ENCODE measurements around the gene EPX. TPM values are rescaled to one million over a fixed set of nuclear protein-coding genes. Genes with fewer than 3 reads are reported as not detected.

EPX gene
- polyA plus RNA-seq, 2 of the 4 experiments (the other 2 are of a cell fraction), result not detected

DNA sequence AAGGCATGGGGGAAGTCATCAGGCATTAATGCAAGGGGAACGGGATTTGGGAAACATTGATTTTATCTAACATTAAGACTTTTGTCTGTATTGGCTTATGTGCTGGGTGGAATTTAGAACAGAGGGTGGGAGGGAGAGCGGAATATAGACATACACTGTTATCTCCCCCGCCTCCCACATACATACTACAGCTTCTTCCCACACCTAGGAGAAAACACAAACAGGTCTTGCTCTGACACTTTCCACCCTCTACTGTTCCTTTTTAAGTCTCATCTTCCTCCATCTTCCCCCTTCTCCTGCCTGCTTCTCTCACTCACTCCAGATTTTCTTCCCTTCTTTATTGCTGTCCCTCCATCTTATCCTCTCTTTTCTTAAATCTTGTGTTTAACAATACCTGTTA, 43.9 kb upstream of the EPX start:
- Histone ChIP-seq H3K27ac (no peak overlapping the region), H3K9me3 (peaks cover 31% of the 10 kb centered on the region), H3K4me2 (no peak overlapping the region), H3K4me3 (no peak overlapping the region), H3K4me1 (no peaks in the 10 kb centered on the region)
- 0 out of 6 replicates have a peak, but pooled peaks of 1 of the 2 experiments have one; percentile 42 for ATAC-seq
- no peak for DNase-seq (ENCODE audit: low read depth in 1 of 2, low spot score in 1 of 2)
- CTCF ChIA-PET, result interaction anchor here (1.4 kb wide), 1 partner anchor 24 kb away, joined by 4 read pairs; no protein-coding TSS in a partner anchor
- 17% methylated on average over 3 of the region's 3 CpGs for WGBS (ENCODE audit: missing lambda C conversion rate)
- POLR2A ChIA-PET, result no interaction called here
- no peak for FAIRE-seq
- TF ChIP-seq MAFK (IDR thresholded peaks at IDR 0.05; ENCODE audit: partially characterized antibody) (no peak), PHF8 (IDR thresholded peaks at IDR 0.05; ENCODE audit: borderline replicate concordance, low read depth) (no peak), MYC (IDR thresholded peaks at IDR 0.05; ENCODE audit: borderline replicate concordance, low read length) (no peak)

DNA sequence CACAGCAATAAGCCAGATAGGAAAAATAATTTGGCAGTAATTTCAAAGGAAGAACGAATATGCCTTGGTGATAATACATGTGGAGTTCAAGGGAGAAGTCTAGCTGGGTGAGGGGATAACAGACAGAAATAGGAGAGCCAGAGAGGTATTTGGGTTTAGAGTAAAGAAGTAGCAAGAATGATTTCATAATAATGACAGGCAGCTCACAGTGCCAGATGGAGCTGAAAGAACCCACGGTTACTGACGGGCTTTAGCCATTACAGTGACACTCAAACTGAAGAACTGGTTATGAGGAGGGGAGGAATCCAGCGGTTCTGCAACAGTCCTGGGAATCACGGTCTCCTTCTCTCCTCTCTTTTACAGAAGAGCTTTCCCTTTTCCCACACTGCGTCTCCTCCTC, 42.1 kb upstream of the EPX start:
- TF ChIP-seq CBX8 (IDR thresholded peaks at IDR 0.05), result peak; percentile 72; the same call in 1 of the 2 replicates
- TF ChIP-seq, protein P1, sequence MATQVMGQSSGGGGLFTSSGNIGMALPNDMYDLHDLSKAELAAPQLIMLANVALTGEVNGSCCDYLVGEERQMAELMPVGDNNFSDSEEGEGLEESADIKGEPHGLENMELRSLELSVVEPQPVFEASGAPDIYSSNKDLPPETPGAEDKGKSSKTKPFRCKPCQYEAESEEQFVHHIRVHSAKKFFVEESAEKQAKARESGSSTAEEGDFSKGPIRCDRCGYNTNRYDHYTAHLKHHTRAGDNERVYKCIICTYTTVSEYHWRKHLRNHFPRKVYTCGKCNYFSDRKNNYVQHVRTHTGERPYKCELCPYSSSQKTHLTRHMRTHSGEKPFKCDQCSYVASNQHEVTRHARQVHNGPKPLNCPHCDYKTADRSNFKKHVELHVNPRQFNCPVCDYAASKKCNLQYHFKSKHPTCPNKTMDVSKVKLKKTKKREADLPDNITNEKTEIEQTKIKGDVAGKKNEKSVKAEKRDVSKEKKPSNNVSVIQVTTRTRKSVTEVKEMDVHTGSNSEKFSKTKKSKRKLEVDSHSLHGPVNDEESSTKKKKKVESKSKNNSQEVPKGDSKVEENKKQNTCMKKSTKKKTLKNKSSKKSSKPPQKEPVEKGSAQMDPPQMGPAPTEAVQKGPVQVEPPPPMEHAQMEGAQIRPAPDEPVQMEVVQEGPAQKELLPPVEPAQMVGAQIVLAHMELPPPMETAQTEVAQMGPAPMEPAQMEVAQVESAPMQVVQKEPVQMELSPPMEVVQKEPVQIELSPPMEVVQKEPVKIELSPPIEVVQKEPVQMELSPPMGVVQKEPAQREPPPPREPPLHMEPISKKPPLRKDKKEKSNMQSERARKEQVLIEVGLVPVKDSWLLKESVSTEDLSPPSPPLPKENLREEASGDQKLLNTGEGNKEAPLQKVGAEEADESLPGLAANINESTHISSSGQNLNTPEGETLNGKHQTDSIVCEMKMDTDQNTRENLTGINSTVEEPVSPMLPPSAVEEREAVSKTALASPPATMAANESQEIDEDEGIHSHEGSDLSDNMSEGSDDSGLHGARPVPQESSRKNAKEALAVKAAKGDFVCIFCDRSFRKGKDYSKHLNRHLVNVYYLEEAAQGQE (IDR thresholded peaks at IDR 0.05), result no peak
- ATAC-seq (no peak), FAIRE-seq (no peak), DNase-seq (ENCODE audit: low read depth in 1 of 2, low spot score in 1 of 2) (no peak)
- H3K27ac ChIP-seq, result no peak overlapping the region
- H3K4me3 ChIP-seq, result no peak overlapping the region
- CTCF ChIA-PET, result interaction anchor here (0.9 to 1.5 kb wide), 3 partner anchors 15 to 38 kb away, joined by 3 to 4 read pairs (median 3); no protein-coding TSS in a partner anchor
- POLR2A ChIA-PET, result no interaction called here
- H3K4me1 ChIP-seq, result no peaks in the 10 kb centered on the region
- H3K9me3 ChIP-seq, result peaks cover 14% of the 10 kb centered on the region; the same call in 2 of the 3 replicates
- H3K4me2 ChIP-seq, result no peak overlapping the region
- WGBS (ENCODE audit: missing lambda C conversion rate), result 18% methylated on average over 6 of the region's 6 CpGs

DNA sequence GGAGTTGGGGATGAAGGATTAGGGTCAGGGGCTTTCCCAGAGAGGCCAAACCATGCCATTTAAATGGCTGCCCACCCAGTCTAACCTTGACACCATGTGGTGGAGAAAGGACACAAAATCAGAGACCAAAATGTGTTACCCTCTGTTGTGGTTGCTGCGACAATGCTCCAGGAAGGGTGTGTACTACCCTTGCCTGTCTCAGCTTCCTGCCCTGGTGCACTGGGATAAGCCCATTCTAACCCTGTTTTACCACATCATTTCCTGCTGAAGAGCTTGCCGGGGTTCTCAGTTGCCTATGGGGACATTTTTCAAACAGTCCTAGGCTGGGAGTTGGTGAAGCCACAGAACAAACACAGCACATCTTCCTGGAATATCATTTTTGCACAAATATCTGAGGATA, 39.5 kb upstream of the EPX start:
- ChIA-PET POLR2A (no interaction called here), CTCF (no interaction called here)
- FAIRE-seq (peak; percentile 7), ATAC-seq (no peak), DNase-seq (ENCODE audit: low read depth in 1 of 2, low spot score in 1 of 2) (no peak)
- Histone ChIP-seq H3K27ac (no peak overlapping the region), H3K4me2 (no peak overlapping the region), H3K9me3 (no peaks in the 10 kb centered on the region), H3K4me3 (no peak overlapping the region), H3K4me1 (no peaks in the 10 kb centered on the region)
- 25% methylated on average over 2 of the region's 2 CpGs for WGBS (ENCODE audit: missing lambda C conversion rate)
- TF ChIP-seq KDM1A (IDR thresholded peaks at IDR 0.05; ENCODE audit: low read depth) (no peak), ZSCAN20 (CRISPR knock-in tag; IDR thresholded peaks at IDR 0.05) (no peak), ZC3H11A (IDR thresholded peaks at IDR 0.05) (no peak), MYC (IDR thresholded peaks at IDR 0.05; ENCODE audit: borderline replicate concordance, low read length) (no peak), MAFK (IDR thresholded peaks at IDR 0.05; ENCODE audit: partially characterized antibody) (no peak), ESRRA (IDR thresholded peaks at IDR 0.05; ENCODE audit: borderline replicate concordance, low read length) (no peak), GATA3 (IDR thresholded peaks at IDR 0.05; ENCODE audit: borderline replicate concordance) (no peak), NR3C1 (IDR thresholded peaks at IDR 0.05) (no peak), EP300 (IDR thresholded peaks at IDR 0.05) (no peak), JUN (IDR thresholded peaks at IDR 0.05) (no peak), RNF2 (IDR thresholded peaks at IDR 0.05; ENCODE audit: borderline replicate concordance, low read depth) (no peak), NFE2L2 (conservative IDR thresholded peaks at IDR 0.05; ENCODE audit: low read length) (no peak), RFX5 (IDR thresholded peaks at IDR 0.05) (no peak), CEBPB (IDR thresholded peaks at IDR 0.05) (no peak), HEYL (CRISPR knock-in tag; IDR thresholded peaks at IDR 0.05) (no peak), CBX8 (IDR thresholded peaks at IDR 0.05) (no peak), POLR2A (IDR thresholded peaks at IDR 0.05; ENCODE audit: low read length) (no peak), POLR2AphosphoS2 (conservative IDR thresholded peaks at IDR 0.05; ENCODE audit: low read length) (no peak), FOXS1 (CRISPR knock-in tag; IDR thresholded peaks at IDR 0.05) (no peak)
- TF ChIP-seq, protein P2, sequence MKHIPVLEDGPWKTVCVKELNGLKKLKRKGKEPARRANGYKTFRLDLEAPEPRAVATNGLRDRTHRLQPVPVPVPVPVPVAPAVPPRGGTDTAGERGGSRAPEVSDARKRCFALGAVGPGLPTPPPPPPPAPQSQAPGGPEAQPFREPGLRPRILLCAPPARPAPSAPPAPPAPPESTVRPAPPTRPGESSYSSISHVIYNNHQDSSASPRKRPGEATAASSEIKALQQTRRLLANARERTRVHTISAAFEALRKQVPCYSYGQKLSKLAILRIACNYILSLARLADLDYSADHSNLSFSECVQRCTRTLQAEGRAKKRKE (CRISPR knock-in tag; IDR thresholded peaks at IDR 0.05; ENCODE audit: low read depth), result no peak
